Adipose tissue (tissue), 3 donors: ENCODE results near the gene TPD52L1. TPM values are rescaled to one million over a fixed set of nuclear protein-coding genes. Genes with fewer than 3 reads are reported as not detected.
"Not testable (repeated sequence)": the region's sequence is repeated elsewhere in the genome, so short reads cannot be mapped to it uniquely, and the experiment has no call there.

Experiments used
- H3K27ac ChIP-seq: one replicate; pipeline ENCODE4 v1.5.1; 2013; ENCODE audit warnings: low read depth, low read length
- WGBS, 3 donors: extraction: QIAGEN DNeasy Blood & Tissue Kit; methylation state at CpG; one replicate each; pipeline ENCODE4 v1.1.7; 2013; 5-methylcytosine and 5-hydroxymethylcytosine counted together
- polyA plus RNA-seq, 3 donors: library from polyadenylated mRNA; stranded (reverse); fragments of 200-250 nt; gene quantifications; one replicate each; pipeline ENCODE4 v1.2.3, GENCODE V29; 2013
- donor health status: healthy with polysubstance abuse.
- donor health status: Bipolar disorder and iron deficiency.
- donor health status: healthy.

The TPD52L1 gene
- polyA plus RNA-seq, 3 donors = 37.3 to 76.6 (median 38.3) TPM

DNA sequence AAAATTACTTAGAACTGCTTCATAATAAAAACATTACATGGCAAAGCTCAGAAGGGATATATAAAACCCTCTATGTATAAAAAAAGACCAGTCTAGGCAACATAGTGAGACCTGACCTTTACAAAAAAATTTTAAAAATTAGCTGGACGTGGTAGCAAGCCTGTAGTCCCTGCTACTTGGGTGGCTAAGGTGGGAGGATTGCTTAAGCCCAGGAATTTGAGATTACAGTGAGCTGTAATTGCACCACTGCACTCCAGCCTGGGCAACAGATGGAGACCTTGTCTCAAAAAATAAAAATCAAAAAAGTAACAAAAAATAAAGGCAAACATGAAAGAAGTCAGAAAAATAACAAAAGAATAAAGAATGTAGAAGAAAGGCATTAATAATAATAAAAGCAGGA is 21.5 kb upstream of the TPD52L1 start:
- H3K27ac ChIP-seq = no peak overlapping the region
- WGBS, 3 donors = 59 to 62% (median 62%) methylated on average over 1 of the region's 1 CpG

DNA sequence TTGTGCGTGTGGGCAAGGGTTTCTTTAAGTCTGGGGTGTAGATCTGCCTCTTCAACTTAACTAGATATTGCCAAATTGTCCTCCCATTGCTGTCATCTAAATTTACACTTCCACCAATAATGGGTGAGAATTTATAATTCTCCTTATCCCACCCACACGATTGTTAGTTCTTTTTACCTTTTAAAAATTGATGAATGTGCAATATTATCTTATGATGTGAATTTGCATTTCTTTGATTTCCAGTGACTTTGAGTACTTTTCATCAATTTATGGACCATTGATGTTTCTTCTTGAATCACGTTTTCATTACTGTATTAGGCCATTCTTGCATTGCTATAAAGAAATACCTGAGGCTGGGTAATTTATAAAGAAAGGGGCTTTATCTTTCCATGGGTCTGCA is 17.2 kb upstream of the TPD52L1 start:
- no peak overlapping the region for H3K27ac ChIP-seq
- 76 to 89% (median 87%) methylated on average over 3 of the region's 3 CpGs for WGBS, 3 donors

DNA sequence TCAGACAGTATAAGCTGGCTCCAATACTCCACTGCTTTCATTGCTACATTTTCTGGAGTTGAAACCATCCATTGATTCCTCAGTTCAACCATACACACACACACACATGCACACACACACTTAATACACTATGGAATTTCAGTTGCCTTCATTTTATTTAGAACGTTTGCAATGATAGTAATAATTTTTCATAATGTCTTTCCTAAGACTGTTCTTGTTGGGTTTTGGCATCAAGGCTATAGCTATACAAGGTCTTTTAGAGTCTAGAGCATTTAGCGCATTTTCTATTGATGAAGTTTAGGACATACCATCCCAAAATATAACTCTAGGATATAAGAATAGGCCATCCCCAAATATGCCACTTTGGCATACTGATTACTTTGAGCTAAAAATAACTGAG is 15.5 kb upstream of the TPD52L1 start:
- no peak overlapping the region for H3K27ac ChIP-seq
- WGBS, 3 donors = 64 to 85% (median 82%) methylated on average over 2 of the region's 2 CpGs

DNA sequence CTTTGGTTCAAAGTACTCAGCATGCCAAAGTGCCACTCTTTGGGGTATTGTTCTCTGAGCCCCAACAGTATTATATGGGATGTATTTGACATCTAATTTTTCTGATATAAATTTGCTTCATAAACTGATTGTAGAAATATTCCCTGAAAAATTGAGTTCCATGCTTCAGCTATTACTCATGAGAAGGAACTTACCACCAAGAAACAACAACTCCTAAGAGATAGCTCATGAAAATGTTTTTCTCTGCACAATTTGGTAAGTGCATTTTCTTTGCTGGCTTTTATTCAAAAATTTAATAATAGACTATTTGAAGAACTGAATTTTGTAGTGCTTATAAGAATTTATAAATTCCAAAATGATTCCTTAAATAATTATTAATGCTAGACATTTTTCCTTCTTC is 12.8 kb upstream of the TPD52L1 start:
- H3K27ac ChIP-seq = no peak overlapping the region

GRCh38 chr6:125142618-125143017 is 11.0 kb upstream of the TPD52L1 start:
- WGBS, 3 donors = 90 to 95% (median 90%) methylated on average over 2 of the region's 2 CpGs
- H3K27ac ChIP-seq = no peak overlapping the region

GRCh38 chr6:125144822-125145221 is 8.8 kb upstream of the TPD52L1 start:
- H3K27ac ChIP-seq = no peak overlapping the region
- 71 to 82% (median 75%) methylated on average over 1 of the region's 1 CpG for WGBS, 3 donors

DNA sequence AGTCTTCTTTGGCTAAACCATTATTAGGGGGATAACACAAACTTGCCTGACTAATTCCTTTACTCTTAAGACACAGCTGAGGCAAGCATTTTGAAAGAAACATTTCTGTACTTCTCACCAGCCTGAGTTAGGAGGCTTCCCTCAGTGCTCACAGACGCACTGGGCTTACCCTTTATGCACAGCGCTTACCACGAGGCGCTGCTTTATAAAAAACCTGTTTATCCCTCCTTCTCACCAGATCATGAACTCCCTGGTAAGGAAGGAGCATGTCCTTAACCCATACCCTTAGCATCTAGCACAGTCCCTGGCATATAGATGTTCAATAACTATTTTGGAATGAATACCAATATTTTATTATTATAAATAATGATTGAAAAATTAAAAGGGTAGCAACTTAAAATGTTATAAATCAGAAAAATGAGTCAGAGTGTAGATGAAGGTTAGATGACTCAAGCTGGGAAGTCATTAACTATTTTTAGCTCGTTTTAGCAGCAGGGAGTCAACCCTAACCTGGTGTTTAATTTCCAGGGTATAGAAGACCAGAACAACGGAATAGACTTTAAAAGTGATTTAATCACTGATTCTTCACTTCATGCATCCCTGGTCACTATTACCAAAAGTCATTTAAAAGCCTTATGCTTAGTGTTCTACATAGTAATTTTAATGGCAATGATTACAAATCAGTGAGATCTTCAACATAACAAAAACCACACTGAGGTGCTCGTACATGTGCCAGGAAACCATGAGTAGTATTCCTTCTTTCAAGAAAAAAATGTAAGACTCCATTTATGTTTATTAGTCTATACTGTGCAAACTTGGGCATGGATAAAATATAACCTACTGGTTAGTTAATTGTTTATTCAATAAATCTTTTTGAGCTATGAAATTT is 4.1 kb upstream of the TPD52L1 start:
- 64 to 70% (median 69%) methylated on average over 7 of the region's 7 CpGs for WGBS, 3 donors
- H3K27ac ChIP-seq = no peak overlapping the region

DNA sequence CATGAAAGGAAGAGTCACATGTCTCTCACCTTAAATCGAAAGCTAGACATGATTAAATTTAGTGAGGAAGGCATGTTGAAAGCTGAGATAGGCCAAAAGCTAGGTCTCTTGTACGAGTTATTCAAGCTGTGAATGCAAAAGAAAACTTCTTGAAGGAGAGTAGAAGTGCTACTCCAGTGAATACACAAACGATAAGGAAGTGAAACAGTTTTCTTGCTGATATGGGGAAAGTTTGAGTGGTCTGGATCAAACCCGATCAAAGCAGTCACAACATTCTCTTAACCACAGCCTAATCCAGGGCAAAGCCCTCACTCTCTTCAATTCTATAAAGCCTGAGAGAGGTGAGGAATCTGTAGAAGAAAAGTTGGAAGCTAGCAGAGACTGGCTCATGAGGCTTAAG is 1.9 kb upstream of the TPD52L1 start:
- 80 to 85% (median 83%) methylated on average over 4 of the region's 4 CpGs for WGBS, 3 donors
- no peak overlapping the region for H3K27ac ChIP-seq

DNA sequence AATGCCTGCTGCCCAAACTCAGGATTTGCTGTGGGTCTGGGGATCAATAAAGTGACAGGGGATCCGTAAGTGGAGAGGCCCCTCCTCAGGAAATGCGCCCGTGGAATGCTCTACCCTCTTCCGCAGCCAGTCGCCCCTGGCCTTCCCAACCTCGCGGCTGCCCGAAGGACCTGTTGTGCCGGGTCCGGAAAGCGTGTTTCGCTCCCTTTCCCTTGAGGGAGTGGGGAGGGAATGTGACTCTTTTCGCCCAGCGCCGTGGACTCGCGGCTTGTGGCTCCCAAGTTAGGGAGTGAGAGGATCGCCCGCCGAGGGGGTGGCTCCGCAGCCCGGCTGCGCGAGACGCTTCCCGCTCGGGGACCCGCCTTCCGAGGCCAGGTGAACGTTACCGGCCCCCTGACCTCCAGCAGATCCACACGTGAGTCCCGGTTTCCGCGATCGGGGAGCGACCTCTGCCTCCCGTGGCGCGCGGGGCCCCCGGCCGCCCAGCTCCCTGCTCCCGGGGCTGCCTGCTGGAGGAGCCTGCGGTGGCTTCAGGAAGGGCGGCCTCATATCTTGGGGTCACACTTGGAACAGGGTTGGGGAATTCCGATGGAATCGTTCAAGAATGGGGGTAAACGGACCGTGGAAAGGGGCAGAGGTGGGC is 666 bp downstream of the TPD52L1 start:
- no peak overlapping the region for H3K27ac ChIP-seq
- 1 to 4% (median 4%) methylated on average over 46 to 50 of the region's 50 CpGs for WGBS, 3 donors

- 24 to 55% (median 46%) methylated on average over 14 of the region's 14 CpGs for WGBS, 3 donors
- no peak overlapping the region for H3K27ac ChIP-seq
Measured at GRCh38 chr6:125154761-125155135, 1.2 kb downstream of the TPD52L1 start.

- WGBS, 3 donors = 86 to 93% (median 93%) methylated on average over 2 of the region's 2 CpGs
- no peak overlapping the region for H3K27ac ChIP-seq
Measured at GRCh38 chr6:125155344-125155743, 1.8 kb downstream of the TPD52L1 start.

DNA sequence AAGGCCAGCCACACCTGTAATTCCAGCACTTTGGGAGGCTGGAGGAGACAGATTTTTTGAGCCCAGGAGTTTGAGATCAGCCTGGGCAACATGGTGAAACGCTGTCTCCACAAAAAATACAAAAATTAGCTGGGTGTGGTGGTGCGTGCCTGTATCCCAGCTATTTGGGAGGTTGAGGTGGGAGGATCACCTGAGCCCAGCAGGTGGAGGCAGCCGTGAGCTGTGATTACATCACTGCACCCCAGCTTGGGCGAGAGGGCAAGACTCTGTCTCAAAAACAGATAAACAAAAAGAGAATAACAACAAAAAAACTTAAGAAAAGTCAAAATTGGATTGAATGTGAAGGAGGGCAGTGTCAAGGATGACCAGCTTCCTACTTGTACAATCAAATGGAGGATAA is 2.9 kb downstream of the TPD52L1 start:
- 78 to 93% (median 92%) methylated on average over 4 of the region's 4 CpGs for WGBS, 3 donors
- H3K27ac ChIP-seq = no peak overlapping the region

DNA sequence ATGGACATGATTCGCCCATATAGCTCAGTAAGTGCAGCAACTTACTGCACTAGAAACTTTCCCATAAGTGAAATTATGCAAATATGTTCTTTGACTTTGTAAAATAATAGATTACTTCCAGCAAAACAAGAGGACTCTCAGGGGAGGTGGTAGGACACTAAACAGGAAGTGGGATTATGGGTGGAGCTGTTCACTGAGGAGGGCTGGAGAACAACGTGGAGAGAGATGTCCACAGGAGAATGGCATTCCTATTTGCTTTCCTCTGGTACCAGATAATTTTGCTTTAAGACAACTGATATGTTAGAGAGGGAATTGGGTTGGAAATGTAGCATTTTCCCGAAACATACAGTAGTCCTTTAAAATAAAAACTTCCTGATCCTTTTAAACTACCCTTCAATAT is 3.7 kb downstream of the TPD52L1 start:
- H3K27ac ChIP-seq = no peak overlapping the region
- 59 to 71% (median 67%) methylated on average over 3 of the region's 3 CpGs for WGBS, 3 donors

DNA sequence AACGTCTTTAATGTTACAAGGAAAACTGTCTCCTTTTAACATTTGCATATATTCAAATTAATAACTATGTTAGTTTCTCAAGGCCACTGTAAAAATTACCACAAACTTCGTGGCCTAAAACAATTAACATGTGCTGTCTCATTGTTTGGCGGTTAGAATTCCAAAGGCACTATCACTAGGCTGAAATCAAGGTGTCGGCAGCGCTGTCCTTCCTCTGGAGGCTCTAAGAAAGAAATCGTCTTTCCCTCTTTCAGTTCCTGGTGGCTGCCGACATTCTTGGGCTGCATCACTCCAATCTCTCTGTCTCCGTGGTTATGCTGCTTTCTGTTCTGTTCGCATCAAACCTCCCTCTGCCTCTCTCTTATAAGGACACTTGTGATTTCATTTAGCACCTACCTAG is 4.2 kb downstream of the TPD52L1 start:
- no peak overlapping the region for H3K27ac ChIP-seq
- 73 to 83% (median 80%) methylated on average over 9 of the region's 9 CpGs for WGBS, 3 donors

DNA sequence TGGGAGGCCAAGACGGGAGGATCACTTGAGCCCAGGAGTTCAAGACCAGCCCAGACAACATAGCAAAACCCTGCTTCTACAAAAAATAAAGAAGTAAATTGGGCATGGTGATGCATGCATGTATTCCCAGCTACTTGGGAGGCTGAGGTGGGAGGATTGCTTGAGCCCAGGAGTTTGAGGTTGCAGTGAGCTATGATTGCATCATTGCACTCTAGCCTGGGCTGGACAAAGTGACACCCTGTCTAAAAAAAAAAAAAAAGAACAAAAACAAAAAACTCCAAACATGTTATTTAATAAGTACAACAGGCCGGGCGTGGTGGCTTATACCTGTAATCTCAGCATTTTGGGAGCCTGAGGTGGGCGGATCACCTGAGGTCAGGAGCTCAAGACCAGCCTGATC is 9.8 kb downstream of the TPD52L1 start:
- H3K27ac ChIP-seq = not testable (repeated sequence)
- 95 to 97% (median 95%) methylated on average over 4 of the region's 4 CpGs for WGBS, 3 donors

GRCh38 chr6:125163811-125164210 is 10.2 kb downstream of the TPD52L1 start:
- 95 to 100% (median 100%) methylated on average over 1 of the region's 1 CpG for whole genome bisulfite sequencing, 3 donors

GRCh38 chr6:125164696-125165095 is 11.1 kb downstream of the TPD52L1 start:
- no peak overlapping the region for H3K27ac ChIP-seq

More at GRCh38 chr6:125163811-125164210, 10.2 kb downstream of the TPD52L1 start:
- H3K27ac ChIP-seq = no peak overlapping the region

GRCh38 chr6:125165256-125165655 is 11.7 kb downstream of the TPD52L1 start:
- H3K27ac ChIP-seq = no peak overlapping the region
- WGBS, 3 donors = 38 to 93% (median 48%) methylated on average over 1 of the region's 1 CpG

More at GRCh38 chr6:125164696-125165095, 11.1 kb downstream of the TPD52L1 start:
- 76 to 81% (median 77%) methylated on average over 4 of the region's 4 CpGs for WGBS, 3 donors

- WGBS, 3 donors = 79 to 88% (median 86%) methylated on average over 4 of the region's 4 CpGs
Measured at GRCh38 chr6:125165776-125166175, 12.2 kb downstream of the TPD52L1 start.

GRCh38 chr6:125166711-125167110 is 13.1 kb downstream of the TPD52L1 start:
- H3K27ac ChIP-seq = no peak overlapping the region
- WGBS, 3 donors = 87 to 95% (median 95%) methylated on average over 3 of the region's 3 CpGs

More at GRCh38 chr6:125165776-125166175, 12.2 kb downstream of the TPD52L1 start:
- H3K27ac ChIP-seq = no peak overlapping the region
